HG03066 (cell line): ENCODE measurements around the gene SLC25A52.
"Not testable (repeated sequence)": the region's sequence is repeated elsewhere in the genome, so short reads cannot be mapped to it uniquely, and the experiment has no call there.

Experiments
- ATAC-seq: cut with Tn5 transposase; IDR thresholded peaks from one replicate; pipeline ENCODE4 v1.9.1; 2021; ENCODE audit warnings: low read depth; ENCODE audit not compliant: unreplicated experiment

SLC25A52 gene

GRCh38 chr18:31741097-31741735 lies 19.5 kb downstream of the SLC25A52 start:
- ATAC-seq, result no peak

- ATAC-seq, result no peak
These were observed 20.5 kb downstream of the SLC25A52 start for GRCh38 chr18:31740180-31740579.

GRCh38 chr18:31739651-31740050 lies 21.0 kb downstream of the SLC25A52 start:
- no peak for ATAC-seq

- no peak for ATAC-seq
These were observed 21.9 kb downstream of the SLC25A52 start for GRCh38 chr18:31738460-31739407.

- ATAC-seq, result no peak
These were observed 24.1 kb downstream of the SLC25A52 start for GRCh38 chr18:31736630-31737029.

- ATAC-seq, result no peak
These were observed 29.1 kb downstream of the SLC25A52 start for GRCh38 chr18:31731628-31732027.

- ATAC-seq, result not testable (repeated sequence)
These were observed 31.5 kb downstream of the SLC25A52 start for GRCh38 chr18:31729196-31729595.

GRCh38 chr18:31723990-31724711 lies 36.5 kb downstream of the SLC25A52 start:
- peak; percentile 44 for ATAC-seq

GRCh38 chr18:31723639-31723989 lies 37.1 kb downstream of the SLC25A52 start:
- ATAC-seq, result no peak

- ATAC-seq, result peak; percentile 89
These were observed 38.2 kb downstream of the SLC25A52 start for GRCh38 chr18:31722369-31722957.

GRCh38 chr18:31721601-31722000 lies 39.1 kb downstream of the SLC25A52 start:
- no peak for ATAC-seq

GRCh38 chr18:31720867-31721266 lies 39.8 kb downstream of the SLC25A52 start:
- no peak for ATAC-seq

GRCh38 chr18:31719363-31720006 lies 41.2 kb downstream of the SLC25A52 start:
- ATAC-seq, result no peak

- ATAC-seq, result no peak
These were observed 42.3 kb downstream of the SLC25A52 start for GRCh38 chr18:31718386-31718785.

- ATAC-seq, result no peak
These were observed 44.3 kb downstream of the SLC25A52 start for GRCh38 chr18:31716362-31716761.

GRCh38 chr18:31711365-31712172 lies 49.1 kb downstream of the SLC25A52 start:
- ATAC-seq, result no peak

GRCh38 chr18:31710826-31711225 lies 49.9 kb downstream of the SLC25A52 start:
- ATAC-seq, result no peak
